ENCODE data around the gene TPTE.
"Not testable (repeated sequence)": the region's sequence is repeated elsewhere in the genome, so short reads cannot be mapped to it uniquely, and the experiment has no call there.

TPTE gene

DNA sequence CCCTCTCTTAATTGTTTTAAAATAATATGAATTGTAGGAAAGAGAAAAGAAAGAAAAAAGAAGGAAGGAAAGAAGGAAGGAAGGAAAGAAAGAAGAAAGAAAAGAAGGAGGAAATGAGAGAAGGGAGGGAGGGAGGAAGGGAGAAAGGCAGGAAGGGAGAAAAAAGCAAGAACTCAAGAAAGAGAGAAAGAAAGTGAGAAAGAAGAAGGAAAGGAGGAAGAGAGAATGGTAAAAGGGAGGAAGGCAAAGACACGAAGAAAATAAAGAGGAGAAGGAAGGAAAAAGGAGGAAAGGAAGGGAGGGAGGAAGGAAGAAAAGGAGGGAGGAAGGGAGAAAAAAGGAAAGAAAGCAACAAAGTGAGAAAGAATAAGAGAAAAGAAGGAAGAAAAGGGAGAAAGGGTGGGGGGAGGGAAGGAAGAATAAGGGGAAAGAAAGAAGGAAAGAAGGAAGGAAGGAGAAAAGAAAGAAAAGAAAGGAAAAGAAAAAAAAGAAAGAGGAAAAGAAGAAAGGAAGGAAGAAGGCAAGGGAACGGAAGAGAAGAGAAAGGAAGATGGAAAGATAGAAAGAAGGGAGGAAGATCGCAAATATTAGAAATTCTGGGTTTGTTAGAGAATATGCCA lies 95.9 kb downstream of the TPTE start:
- DNase-seq: not testable (repeated sequence)

- no peak for DNase-seq
These were observed 106.0 kb downstream of the TPTE start for GRCh38 chr21:10627316-10627863.

- DNase-seq: not testable (repeated sequence)
These were observed 107.9 kb downstream of the TPTE start for GRCh38 chr21:10629239-10629638.

- DNase-seq: not testable (repeated sequence)
These were observed 109.4 kb downstream of the TPTE start for GRCh38 chr21:10630829-10631228.

- not testable (repeated sequence) for DNase-seq
These were observed 109.9 kb downstream of the TPTE start for GRCh38 chr21:10631316-10631715.

DNA sequence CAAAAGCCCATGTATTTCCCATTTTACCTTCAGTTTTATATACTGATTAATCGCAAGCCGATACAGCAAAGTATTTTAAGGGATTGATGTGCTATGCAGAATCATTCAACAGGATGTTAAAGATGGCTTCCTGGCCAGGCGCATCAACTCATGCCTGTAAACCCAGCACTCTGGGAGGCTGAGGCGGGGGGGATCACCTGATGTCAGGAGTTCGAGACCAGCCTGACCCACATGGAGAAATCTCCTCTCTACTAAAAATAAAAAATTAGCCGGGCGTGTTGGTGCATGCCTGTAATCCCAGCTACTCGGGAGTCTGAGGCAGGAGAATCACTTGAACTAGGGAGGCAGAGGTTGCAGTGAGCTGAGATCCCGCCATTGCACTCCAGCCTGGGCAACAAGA lies 116.8 kb downstream of the TPTE start:
- DNase-seq: not testable (repeated sequence)

DNA sequence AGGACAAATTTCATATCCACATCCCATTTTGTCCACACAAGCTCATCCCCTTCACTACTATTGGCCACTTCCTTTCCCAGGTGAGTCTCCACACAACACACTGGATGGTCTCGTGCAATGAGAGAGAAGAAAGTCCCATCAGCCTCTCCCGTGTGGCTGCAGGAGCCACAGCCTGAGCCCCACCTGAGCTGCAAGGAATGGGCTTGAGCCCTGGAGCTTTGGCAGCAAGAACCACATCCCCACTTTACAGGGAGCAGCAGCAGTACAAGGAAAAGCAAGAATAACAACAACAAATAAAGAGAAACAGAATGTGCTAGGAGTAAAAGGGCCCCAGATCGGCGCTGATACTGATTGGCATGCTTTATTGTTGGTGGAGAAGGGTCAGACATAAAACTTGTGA lies 117.7 kb downstream of the TPTE start:
- DNase-seq: no peak

- DNase-seq: not testable (repeated sequence)
These were observed 118.4 kb downstream of the TPTE start for GRCh38 chr21:10639746-10640145.

- no peak for DNase-seq
These were observed 119.1 kb downstream of the TPTE start for GRCh38 chr21:10640446-10640845.

DNA sequence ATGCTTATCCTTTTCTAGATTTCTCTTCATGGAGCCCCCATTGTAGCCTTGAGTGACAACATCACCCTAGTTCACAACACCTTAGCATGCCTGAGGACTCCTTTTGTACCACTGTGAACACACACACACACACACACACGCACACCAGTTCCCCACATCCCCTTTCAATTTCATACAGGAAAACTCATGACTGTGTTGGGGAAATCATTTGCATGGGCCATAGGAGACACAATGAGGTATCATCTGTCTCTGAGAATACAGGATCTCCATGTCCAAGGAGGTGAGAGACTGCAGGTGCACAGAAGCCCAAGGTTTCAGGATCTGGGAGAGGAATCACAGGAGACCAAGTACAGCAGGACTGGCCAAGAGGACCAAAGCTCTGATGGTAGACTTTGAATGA lies 119.7 kb downstream of the TPTE start:
- DNase-seq: no peak

DNA sequence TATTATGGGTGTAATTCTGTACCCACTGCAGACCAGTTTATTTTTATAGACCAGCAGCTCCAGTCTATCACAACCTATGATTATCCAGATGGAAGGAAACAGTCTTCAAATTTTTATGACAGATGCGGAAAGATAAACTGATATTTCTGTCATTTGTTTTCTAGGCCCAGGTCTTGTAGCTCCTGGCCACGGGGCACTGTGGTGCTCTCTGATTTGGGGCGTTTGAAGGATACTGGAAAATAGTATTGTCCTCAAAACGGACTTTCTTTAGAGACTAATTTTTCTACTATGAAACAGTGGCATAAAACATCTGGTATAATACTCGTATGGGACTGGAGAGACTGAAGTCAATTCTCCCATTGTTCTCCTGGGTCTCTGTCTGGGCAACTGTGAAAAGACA lies 124.3 kb downstream of the TPTE start:
- DNase-seq: not testable (repeated sequence)

- DNase-seq: not testable (repeated sequence)
These were observed 128.2 kb downstream of the TPTE start for GRCh38 chr21:10649350-10650149.

GRCh38 chr21:10650297-10650696 lies 128.9 kb downstream of the TPTE start:
- DNase-seq: not testable (repeated sequence)

Data from inflammatory macrophage treated with lipopolysaccharide for 1 hour (primary cell).